Epithelial cell of esophagus (primary cell): Measurements from ENCODE around the gene SPCS1.
"Not testable (repeated sequence)": the region's sequence is repeated elsewhere in the genome, so short reads cannot be mapped to it uniquely, and the experiment has no call there.

Source experiments
- DNase-seq: peaks from one replicate; pipeline ENCODE4 v3.0.0; 2010; ENCODE audit warnings: low read depth
- H3K4me3 ChIP-seq: 2 replicates; pipeline ENCODE4 v1.5.1; 2011; ENCODE audit warnings: mild to moderate bottlenecking, low read length, control low read depth
- TF ChIP-seq, protein P1 (sequence below): IDR thresholded peaks from 2 replicates; pipeline ENCODE4 v1.5.1; 2011; ENCODE audit warnings: low read depth, mild to moderate bottlenecking, low read length, control low read depth, inconsistent platforms; ENCODE audit not compliant: insufficient read depth; ENCODE audit errors: missing control alignments

SPCS1 gene

DNA sequence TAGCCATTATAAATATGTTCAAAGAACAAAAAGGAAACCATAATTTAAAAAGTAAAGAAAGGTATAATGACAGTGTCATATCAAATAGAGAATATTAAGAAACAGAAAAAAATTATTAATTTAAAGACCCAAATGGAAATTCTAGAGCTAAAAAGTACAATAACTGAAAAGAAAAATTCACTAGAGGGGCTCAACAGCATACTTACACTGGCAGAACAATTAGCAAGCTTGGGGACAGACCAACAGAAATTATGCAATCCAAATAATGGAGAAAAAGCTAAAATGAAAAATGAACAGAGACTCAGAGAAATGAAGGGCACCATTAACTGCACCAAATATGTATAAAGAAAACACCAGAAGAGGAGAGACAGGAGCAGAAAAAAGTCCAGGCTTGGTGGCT lies 13.7 kb downstream of the SPCS1 start:
- TF ChIP-seq, protein P1, sequence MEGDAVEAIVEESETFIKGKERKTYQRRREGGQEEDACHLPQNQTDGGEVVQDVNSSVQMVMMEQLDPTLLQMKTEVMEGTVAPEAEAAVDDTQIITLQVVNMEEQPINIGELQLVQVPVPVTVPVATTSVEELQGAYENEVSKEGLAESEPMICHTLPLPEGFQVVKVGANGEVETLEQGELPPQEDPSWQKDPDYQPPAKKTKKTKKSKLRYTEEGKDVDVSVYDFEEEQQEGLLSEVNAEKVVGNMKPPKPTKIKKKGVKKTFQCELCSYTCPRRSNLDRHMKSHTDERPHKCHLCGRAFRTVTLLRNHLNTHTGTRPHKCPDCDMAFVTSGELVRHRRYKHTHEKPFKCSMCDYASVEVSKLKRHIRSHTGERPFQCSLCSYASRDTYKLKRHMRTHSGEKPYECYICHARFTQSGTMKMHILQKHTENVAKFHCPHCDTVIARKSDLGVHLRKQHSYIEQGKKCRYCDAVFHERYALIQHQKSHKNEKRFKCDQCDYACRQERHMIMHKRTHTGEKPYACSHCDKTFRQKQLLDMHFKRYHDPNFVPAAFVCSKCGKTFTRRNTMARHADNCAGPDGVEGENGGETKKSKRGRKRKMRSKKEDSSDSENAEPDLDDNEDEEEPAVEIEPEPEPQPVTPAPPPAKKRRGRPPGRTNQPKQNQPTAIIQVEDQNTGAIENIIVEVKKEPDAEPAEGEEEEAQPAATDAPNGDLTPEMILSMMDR: no peak
- DNase-seq: no peak

DNA sequence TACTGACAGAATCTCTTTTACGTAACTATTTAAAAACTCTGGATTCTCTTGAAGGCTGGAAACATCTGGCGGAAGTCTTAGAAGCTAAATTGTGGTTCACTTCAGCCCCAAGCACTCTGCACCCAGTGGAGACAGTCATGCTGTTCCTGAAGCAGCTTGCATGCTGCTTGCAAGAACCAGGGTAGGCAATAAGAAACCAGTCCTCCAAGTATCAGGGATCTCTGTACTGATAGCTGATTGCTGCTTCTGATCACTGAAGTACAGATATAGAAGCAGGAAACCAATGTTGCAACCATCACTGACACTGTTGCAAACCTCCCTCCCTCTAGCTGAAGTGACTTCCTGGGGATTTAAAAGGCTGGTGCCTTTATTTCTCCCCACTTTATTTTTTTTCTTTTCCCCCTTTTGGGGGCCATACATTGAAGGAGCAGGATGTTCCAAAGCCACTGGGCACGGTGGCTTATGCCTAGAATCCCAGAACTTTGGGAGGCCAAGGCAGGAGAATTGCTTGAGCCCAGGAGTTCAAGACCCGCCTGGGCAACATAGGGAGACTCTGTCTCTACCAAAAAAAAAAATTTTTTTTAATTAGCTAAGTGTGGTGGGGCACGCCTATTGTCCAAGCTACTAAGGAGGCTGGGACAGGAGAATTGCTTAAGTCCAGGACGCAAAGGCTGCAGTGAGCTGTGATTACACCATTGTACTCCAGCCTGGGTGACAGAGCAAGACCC lies 15.3 kb downstream of the SPCS1 start:
- H3K4me3 ChIP-seq: no peak overlapping the region
- TF ChIP-seq, protein P1: no peak
- DNase-seq: no peak

More for the DNA sequence above, 13.7 kb downstream of the SPCS1 start:
- no peak overlapping the region for H3K4me3 ChIP-seq

DNA sequence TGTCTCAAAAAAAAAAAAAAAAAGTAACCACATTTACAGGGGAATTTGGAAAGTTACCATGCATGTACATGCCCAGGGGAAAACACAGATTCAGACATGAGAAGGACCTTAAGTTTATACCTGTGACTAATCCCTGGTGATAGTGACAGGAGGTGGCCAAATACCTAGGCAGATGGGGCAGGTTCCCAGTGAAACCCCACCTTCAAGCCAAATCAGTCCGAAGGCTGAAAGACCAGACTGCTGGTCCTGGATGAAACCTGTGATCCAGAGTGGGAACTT lies 15.8 kb downstream of the SPCS1 start:
- DNase-seq: peak; percentile 44
- TF ChIP-seq, protein P1: no peak
- H3K4me3 ChIP-seq: no peak overlapping the region

DNA sequence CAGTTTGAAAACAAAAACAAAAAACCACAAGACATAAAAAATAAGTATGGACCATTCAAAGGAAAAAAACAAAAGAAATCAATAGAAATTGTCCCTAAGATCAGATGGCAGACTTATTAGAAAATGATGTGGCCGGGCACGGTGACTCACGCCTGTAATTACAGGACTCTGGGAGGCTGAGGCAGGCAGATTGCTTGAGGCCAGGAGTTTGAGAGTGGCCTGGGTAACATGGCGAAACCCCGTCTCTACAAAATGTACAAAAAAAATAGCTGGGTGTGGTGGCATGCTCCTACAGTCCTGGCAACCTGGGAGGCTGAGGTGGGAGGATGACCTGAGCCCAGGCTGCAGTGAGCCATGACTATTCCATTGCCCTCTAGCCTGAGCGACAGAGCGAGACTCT lies 16.6 kb downstream of the SPCS1 start:
- TF ChIP-seq, protein P1: no peak
- H3K4me3 ChIP-seq: no peak overlapping the region
- DNase-seq: peak; percentile 43

DNA sequence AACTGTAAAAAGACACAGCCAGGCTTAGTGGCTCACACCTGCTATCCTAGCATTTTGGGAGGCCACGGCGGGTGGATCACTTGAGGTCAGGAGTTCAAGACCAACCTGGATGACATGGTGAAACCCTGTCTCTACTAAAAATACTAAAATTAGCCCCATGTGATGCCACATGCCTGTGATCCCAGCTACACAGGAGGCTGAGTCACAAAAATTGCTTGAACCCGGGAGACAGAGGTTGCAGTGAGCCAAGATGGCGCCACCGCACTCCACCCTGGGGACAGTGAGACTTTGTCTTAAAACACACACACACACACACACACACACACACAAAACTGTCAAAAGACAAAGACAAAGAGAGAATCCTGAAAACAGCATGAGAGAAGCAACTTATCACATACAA lies 18.0 kb downstream of the SPCS1 start:
- no peak overlapping the region for H3K4me3 ChIP-seq
- DNase-seq: no peak
- TF ChIP-seq, protein P1: no peak

DNA sequence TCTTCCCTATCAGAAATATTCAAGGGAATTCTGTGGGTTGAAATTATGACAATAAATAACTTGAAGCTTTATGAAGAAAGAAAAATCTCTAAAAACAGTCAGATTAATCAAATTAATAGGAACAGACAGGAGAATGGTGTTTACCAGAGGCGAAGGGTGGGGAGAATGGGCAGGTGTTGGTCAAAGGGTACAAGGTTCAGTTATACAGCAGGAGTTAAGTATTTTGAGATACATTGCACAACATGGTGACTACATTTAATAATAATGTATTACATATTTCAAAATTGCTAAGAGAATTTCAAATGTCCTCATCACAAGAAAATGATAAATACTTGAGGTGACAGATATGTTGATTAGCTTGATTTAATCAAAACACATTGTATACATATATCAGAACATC lies 18.6 kb downstream of the SPCS1 start:
- TF ChIP-seq, protein P1: no peak
- H3K4me3 ChIP-seq: no peak overlapping the region
- DNase-seq: no peak

DNA sequence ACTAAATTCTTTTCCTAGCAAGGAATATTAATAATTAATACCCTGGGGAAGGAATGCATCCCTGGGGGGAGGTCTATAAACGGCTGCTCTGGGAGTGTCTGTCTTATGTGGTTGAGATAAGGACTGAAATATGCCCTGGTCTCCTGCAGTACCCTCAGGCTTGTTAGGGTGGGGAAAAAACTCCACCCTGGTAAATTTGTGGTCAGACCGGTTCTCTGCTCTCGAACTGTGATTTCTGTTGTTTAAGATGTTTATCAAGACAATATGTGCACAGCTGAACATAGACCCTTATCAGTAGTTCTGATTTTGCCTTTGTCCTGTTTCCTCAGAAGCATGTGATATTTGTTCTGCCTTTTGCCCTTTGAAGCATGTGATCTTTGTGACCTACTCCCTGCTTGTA lies 22.8 kb downstream of the SPCS1 start:
- not testable (repeated sequence) for DNase-seq

More for the DNA sequence above, 22.8 kb downstream of the SPCS1 start:
- not testable (repeated sequence) for H3K4me3 ChIP-seq
